Vagina (tissue), 2 donors: ENCODE results near the gene RFTN1.

Experiments
- POLR2A ChIP-seq, 2 donors: fragments of 450-650 bp; IDR thresholded peaks; one replicate each; pipeline ENCODE4 v1.6.1; 2017; ENCODE audit warnings: antibody characterized with exemption in 2 of 2, mild to moderate bottlenecking in 2 of 2, moderate library complexity in 2 of 2
- POLR2AphosphoS5 ChIP-seq, 2 donors: sonication (generic); formaldehyde crosslinking; IDR thresholded peaks; one replicate each; pipeline ENCODE4 v1.9.0; 2017; ENCODE audit warnings: antibody characterized with exemption in 2 of 2, mild to moderate bottlenecking in 2 of 2, low read depth in 1 of 2; ENCODE audit not compliant: insufficient read depth in 1 of 2
- TF ChIP-seq, protein P1 (sequence below), 3 experiments: fragments of 450-650 bp in 2 of 3; fragments of 200-600 bp in 1 of 3; sonication (generic) in 1 of 3; IDR thresholded peaks; one replicate each; pipeline ENCODE4 v1.5.1; 2017 to 2019; ENCODE audit warnings: antibody characterized with exemption in 3 of 3, mild to moderate bottlenecking in 2 of 3, moderate library complexity in 2 of 3

DNA sequence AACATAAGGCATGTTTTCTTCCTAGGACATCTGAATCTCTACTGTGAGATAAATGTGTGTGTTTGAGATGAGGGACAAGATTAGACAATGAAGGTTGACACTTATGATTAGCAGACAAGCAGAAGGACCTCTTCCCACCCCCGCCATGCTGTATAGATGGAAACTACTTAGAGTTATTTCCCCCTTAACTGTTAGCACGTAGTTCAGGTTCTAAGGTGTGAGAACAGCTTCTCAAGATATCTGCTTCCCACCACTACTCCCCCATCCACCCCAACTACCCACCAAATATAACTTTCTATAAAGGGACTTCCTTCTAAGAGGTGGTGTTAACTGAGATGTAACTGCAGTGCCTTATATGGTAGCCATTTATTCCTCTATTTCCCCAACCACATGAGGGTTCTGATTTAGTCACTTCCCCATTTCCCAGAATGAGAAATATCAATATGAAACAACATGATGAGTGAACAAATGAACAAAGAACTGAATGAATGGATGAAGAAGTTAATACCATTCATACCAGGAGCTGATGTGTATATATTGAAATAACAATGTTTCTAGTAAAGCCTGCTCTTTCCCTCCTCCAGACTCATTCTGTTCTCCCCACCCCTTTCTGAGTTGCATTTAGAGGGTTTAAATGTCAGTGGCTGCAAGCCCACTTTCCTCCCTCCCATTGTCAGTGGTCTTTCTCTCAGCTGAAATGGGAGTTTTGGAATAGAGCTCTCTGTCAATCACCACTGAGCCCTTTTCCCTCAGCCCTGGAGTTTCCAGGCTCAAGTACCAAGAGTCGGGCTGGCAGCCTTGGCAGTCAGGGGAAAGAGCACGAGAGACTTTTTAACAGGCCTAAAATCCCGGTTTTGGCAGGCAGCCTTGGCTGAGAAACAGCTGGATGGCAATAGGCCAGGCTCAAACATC lies 7.7 kb upstream of the RFTN1 start:
- TF ChIP-seq, protein P1, sequence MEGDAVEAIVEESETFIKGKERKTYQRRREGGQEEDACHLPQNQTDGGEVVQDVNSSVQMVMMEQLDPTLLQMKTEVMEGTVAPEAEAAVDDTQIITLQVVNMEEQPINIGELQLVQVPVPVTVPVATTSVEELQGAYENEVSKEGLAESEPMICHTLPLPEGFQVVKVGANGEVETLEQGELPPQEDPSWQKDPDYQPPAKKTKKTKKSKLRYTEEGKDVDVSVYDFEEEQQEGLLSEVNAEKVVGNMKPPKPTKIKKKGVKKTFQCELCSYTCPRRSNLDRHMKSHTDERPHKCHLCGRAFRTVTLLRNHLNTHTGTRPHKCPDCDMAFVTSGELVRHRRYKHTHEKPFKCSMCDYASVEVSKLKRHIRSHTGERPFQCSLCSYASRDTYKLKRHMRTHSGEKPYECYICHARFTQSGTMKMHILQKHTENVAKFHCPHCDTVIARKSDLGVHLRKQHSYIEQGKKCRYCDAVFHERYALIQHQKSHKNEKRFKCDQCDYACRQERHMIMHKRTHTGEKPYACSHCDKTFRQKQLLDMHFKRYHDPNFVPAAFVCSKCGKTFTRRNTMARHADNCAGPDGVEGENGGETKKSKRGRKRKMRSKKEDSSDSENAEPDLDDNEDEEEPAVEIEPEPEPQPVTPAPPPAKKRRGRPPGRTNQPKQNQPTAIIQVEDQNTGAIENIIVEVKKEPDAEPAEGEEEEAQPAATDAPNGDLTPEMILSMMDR (IDR thresholded peaks at IDR 0.05) = no peak
- TF ChIP-seq POLR2A (IDR thresholded peaks at IDR 0.05) = no peak
- no peak for TF ChIP-seq POLR2AphosphoS5 (IDR thresholded peaks at IDR 0.05; ENCODE audit: insufficient read depth in 1 of 2, low read depth in 1 of 2)
